OCI-LY7 (cell line): Measurements from ENCODE around the gene ZNF429.

Experiments used
- EZH2phosphoT487 ChIP-seq: fragments of 200-600 bp; sonication (generic); IDR thresholded peaks from 2 replicates; pipeline ENCODE4 v1.6.1; 2018; ENCODE audit warnings: low read depth, borderline replicate concordance, mild to moderate bottlenecking, mixed run types, antibody characterized with exemption, low read length, moderate library complexity, mixed read lengths
- TF ChIP-seq, protein P1 (sequence below): fragments of 200-600 bp; sonication (generic); conservative IDR thresholded peaks from 2 replicates; pipeline ENCODE4 v1.5.1; 2014; ENCODE audit warnings: mild to moderate bottlenecking, antibody characterized with exemption, low read length, moderate library complexity, mixed read lengths

DNA sequence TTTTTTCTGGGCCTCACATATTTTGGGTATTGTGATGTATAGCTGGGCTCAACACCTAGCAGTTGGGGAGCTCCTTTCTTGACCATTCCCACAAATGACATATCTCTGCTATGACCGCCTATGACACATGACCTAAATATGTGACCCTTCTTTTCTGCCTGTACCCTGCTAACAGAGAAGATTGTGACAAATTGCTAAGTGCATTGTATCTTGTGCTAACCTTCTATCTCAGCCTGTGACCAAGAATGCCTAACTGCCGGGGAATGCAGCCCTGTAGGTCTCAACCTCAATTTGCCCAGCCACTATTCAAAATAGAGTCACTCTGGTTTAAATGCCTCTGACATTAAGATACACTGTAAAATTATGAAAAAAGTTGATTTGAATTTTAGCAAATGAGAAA, 6.8 kb upstream of the ZNF429 start:
- TF ChIP-seq EZH2phosphoT487, result no peak
- TF ChIP-seq, protein P1, sequence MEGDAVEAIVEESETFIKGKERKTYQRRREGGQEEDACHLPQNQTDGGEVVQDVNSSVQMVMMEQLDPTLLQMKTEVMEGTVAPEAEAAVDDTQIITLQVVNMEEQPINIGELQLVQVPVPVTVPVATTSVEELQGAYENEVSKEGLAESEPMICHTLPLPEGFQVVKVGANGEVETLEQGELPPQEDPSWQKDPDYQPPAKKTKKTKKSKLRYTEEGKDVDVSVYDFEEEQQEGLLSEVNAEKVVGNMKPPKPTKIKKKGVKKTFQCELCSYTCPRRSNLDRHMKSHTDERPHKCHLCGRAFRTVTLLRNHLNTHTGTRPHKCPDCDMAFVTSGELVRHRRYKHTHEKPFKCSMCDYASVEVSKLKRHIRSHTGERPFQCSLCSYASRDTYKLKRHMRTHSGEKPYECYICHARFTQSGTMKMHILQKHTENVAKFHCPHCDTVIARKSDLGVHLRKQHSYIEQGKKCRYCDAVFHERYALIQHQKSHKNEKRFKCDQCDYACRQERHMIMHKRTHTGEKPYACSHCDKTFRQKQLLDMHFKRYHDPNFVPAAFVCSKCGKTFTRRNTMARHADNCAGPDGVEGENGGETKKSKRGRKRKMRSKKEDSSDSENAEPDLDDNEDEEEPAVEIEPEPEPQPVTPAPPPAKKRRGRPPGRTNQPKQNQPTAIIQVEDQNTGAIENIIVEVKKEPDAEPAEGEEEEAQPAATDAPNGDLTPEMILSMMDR, result no peak
